ENCODE data around the gene GAK.

GAK gene

DNA sequence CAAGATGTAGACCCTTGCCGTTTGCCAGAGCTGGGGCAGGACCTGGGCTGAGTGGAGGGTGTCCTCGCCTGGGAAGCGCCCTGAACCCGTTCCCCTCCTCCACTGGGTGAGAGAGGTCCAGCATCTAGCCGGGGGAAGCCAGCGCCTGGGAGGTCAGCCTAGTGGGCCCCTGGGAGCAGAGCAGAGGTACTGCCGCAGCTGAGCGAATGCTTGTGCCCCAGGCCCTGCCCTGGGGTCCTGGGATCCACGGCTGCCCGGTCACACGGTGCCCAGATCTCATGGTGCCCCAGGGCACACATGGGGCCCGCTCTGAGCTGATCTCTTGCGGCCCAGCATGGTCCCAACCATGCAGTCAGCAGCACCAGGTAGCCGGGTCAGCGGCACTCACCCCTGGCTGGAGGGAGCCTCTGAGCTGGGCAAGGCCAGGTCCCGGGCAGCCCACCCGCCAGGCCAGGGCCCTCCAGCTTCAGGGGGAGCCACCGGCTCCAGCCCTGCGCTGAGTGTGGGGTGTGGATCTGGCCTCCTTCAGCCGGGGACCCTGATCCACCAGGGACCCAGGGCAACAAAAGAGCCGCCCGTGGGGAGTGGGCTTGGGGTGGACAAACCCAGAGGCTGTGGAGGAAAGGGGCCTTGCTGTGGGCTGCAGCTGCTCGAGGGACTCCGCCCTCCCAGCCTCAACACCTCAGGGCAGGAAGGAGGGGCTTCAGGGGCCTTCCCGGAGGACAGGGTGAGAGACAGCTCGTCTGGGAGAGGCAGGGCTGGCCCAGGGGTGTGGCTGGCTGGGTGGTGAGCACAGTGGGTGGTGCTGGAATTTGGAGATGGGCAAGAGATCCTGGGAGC lies 102.1 kb downstream of the GAK start:
- ATAC-seq (replicated peaks; ENCODE audit: extremely low read depth, poor library complexity, severe bottlenecking) (no peak), DNase-seq (ENCODE audit: low spot score in 2 of 2) (no peak)
- Mint-ChIP-seq H3K27ac (ENCODE audit: low read depth) (no peak overlapping the region), H3K9me3 (no peaks in the 10 kb centered on the region), H3K4me1 (peaks cover 13% of the 10 kb centered on the region), H3K36me3 (ENCODE audit: insufficient read depth) (peaks cover 1% of the 10 kb centered on the region), H3K27me3 (peaks cover 23% of the 10 kb centered on the region), H3K4me3 (no peak overlapping the region)

DNA sequence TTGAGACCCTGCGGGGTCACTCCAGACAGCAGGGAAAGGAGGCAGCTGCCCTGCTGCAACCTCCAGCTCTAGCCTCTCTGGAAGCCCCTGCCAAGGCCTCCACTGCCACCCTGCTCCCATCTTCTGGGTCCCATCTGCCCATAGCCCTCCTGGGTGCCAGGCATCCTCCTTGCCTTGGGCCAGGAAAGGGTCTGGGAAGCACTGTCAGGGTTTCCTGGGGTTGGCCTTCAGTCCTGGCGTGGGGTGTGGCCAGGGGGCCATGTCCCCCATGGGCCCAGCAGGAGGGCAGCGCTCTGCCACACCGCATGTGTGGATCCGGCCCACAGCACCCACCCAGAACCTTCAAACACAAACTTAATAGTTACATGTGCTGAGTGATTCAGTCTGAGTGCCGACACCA lies 102.8 kb downstream of the GAK start:
- Mint-ChIP-seq H3K27me3 (peaks cover 30% of the 10 kb centered on the region), H3K27ac (ENCODE audit: low read depth) (no peak overlapping the region), H3K9me3 (no peaks in the 10 kb centered on the region), H3K4me3 (no peak overlapping the region), H3K36me3 (ENCODE audit: insufficient read depth) (peaks cover 1% of the 10 kb centered on the region), H3K4me1 (peaks cover 17% of the 10 kb centered on the region)
- ATAC-seq (replicated peaks; ENCODE audit: extremely low read depth, poor library complexity, severe bottlenecking) (no peak), DNase-seq (ENCODE audit: low spot score in 2 of 2) (no peak)

DNA sequence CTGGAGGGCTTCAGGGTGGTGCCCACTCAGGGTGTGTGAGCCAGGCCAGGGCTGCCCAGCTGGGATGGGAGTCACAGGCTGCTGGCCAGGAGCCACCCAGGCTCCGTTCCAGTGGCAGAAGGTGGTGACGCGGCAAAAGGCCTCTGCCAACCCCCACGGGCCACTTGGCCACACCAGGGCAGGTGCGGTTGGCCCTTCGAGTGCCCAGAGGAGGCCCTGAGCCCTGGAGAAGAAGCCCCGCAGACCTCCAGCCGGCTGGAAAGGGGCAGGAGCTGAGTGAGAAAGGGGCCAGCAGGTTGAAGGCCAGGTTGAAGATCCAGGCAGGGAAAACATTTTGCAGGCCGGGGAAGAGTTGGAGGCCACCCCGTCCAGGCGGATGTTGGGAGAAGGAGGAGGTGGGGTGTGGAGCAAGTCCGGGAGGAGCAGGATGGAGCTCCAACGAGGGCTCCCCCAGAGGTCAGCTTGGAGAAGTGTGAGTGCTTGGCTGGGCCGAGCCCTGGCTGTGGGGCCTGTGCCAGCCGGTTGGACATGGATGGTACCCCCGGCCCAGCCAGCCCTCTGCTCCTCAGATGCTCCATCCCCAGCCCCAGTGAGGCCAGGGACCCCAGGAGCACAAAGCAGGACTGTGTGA lies 103.4 kb downstream of the GAK start:
- Mint-ChIP-seq H3K27me3 (peaks cover 36% of the 10 kb centered on the region), H3K27ac (ENCODE audit: low read depth) (no peak overlapping the region), H3K4me1 (peaks cover 17% of the 10 kb centered on the region), H3K36me3 (ENCODE audit: insufficient read depth) (peaks cover 4% of the 10 kb centered on the region), H3K4me3 (no peak overlapping the region), H3K9me3 (no peaks in the 10 kb centered on the region)
- ATAC-seq (replicated peaks; ENCODE audit: extremely low read depth, poor library complexity, severe bottlenecking): no peak
- no peak for DNase-seq (ENCODE audit: low spot score in 2 of 2)

DNA sequence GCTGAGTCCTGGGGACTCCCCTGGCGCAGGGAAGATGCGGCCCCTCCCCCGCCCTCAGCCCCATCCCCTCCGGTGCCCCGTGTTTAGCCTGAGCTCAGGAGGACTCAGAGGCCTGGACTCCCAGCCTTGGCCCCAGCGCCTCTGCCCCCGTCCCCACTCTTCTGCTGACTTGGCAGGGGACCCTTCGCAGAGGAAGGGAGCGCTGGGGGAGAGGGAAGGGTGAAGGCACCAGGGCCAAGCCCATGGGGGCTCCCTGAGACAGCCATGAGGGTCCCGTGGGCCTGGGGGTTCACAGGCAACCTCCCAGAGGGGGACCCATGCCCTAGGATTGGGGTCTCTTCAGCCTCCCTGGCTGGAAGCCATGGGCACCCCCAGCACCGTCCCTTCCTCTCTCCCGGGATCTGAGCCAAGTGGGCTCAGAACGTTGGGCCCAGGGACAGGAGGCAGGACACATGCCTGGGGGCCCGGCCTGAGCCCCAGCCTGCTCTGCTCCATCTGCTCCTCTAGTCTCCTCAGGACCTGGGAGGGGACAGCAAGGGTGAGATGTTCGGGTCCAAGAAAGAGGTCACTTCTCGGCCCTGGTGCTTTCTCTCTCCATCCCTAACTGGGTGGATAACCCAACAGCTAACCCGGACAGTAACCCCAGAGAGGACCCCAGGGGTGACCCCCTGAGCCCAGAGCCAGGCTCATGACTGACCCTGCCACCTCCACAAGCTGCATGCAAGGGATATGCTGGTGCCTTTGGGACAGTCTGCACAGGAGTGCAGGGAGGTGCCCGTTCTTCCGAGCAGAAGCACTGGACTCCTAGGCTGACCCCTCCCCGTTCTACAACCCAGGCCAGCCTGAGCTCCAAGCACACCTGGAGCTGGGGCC lies 104.7 kb downstream of the GAK start:
- Mint-ChIP-seq H3K4me3 (peak overlapping the region; percentile 47), H3K9me3 (no peaks in the 10 kb centered on the region), H3K27me3 (peaks cover 49% of the 10 kb centered on the region), H3K4me1 (peaks cover 11% of the 10 kb centered on the region), H3K27ac (ENCODE audit: low read depth) (no peak overlapping the region), H3K36me3 (ENCODE audit: insufficient read depth) (peaks cover 4% of the 10 kb centered on the region)
- no peak for ATAC-seq (replicated peaks; ENCODE audit: extremely low read depth, poor library complexity, severe bottlenecking)
- DNase-seq (ENCODE audit: low spot score in 2 of 2): no peak

DNA sequence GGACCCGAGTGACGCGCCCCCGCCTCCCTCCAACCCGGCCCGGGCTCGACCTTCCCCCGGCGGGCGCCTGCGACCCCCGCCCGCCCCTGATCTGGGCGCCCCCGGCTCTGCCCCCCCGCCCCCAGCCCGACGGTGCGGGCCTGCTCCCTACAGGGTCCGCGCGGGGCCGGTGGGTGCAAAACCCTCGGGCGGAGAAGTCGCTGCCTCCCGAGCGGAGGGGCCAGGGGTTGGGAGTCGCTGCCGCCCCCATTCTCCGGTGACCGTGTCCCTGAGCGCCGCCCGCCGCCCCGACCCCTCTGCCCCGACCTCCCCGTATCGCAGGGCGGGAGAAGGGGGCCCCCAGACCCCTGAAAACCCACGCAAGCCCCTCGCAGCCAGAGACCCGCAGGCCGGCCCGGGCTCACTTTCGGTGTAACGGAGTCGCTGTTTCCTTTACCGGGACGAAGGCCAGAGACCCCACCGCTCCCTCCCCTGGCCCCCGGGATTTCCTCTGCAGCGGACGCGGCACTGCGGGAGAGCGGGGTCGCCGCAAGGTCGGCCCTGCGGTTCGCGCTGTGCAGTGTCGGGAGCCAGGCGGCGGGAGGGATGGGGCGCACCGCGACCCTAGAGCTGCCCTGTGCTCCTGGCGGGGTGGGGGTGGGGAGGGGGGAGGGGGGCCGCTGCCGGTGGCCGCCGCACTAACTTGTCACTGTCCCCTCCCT lies 105.5 kb downstream of the GAK start:
- no peak for DNase-seq (ENCODE audit: low spot score in 2 of 2)
- Mint-ChIP-seq H3K4me3 (no peak overlapping the region), H3K27me3 (peaks cover 56% of the 10 kb centered on the region), H3K9me3 (no peaks in the 10 kb centered on the region), H3K27ac (ENCODE audit: low read depth) (no peak overlapping the region), H3K4me1 (peaks cover 11% of the 10 kb centered on the region), H3K36me3 (ENCODE audit: insufficient read depth) (peaks cover 4% of the 10 kb centered on the region)
- ATAC-seq (replicated peaks; ENCODE audit: extremely low read depth, poor library complexity, severe bottlenecking): no peak

DNA sequence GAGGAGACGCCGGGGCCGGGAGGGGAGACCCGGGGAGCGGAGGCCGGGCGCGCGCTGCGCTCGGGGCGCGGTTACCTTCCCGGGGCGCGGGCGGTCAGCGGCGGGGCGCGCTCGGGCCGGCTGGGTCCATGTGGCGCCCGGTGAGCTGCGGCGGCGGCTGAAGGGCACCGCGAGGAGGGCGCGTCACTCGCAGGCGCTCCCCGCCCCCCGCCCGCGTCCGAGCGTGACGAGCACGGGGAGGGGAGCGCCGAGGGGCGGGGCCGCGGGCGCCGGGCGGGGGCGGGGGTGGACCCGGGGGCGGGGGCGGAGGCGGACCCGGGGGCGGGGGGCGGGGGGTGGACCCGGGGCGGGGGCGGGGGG lies 106.2 kb downstream of the GAK start, which contains the start of gene CPLX1:
Gene CPLX1, minus strand, starts transcription at position 159 of the 360 bp plus-strand sequence. CDS start 1,607 bp downstream, outside the sequence.
- Mint-ChIP-seq H3K27ac (ENCODE audit: low read depth) (no peak within 1 kb of the TSS), H3K27me3 (peaks cover 64% of the 10 kb centered on the region), H3K36me3 (ENCODE audit: insufficient read depth) (peaks cover 4% of the 10 kb centered on the region), H3K4me1 (peaks cover 11% of the 10 kb centered on the region), H3K4me3 (peak within 1 kb of the TSS; percentile 41), H3K9me3 (no peaks in the 10 kb centered on the region)
- DNase-seq (ENCODE audit: low spot score in 2 of 2) (no peak), ATAC-seq (replicated peaks; ENCODE audit: extremely low read depth, poor library complexity, severe bottlenecking) (no peak)

DNA sequence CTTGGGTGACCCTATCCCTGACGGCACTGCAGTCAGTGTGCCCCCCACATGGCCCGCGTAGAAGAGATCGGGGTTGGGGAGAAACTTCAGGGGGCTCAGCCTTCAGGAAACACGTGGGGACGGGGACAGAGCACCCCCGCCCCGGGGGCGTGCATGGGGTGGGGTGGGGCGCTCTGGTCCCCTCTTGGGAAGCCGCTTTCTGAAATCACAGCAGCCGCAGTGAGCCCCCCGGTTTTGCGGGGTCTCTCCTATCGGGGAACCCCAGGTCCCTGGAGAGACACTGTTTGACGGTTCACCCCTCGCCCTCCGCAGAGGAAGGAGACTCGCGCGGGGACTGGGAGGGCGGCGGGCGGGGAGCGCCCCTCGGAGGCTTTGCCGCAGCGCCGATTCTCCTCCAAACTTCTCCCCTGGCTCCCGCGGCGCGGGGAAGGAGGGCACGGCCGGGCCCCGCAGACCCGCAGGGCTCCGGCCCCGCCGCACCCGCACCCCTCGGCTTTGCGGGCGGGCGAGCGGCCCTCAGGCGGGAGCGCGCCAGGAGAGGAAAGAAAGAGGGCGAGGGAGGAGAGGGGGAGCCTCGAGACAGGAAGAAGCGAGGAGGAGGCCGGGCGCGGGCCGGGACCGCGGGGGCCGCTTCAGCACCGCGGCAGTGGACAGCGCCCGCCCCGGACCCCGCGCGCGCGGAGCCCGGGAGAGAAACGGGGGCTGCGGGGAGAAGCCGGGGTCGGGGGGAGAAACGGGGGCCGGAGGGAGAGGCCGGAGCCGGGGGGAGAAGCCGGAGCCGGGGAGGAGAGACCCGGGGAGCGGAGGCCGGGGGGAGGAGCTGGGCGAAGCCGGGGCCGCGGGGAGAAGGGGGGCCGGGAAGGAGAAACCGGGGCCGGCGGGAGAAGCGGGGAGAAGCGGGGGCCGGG lies 106.8 kb downstream of the GAK start:
- Mint-ChIP-seq H3K36me3 (ENCODE audit: insufficient read depth) (peaks cover 4% of the 10 kb centered on the region), H3K4me1 (peaks cover 11% of the 10 kb centered on the region), H3K27me3 (peaks cover 70% of the 10 kb centered on the region), H3K4me3 (peak overlapping the region; percentile 41), H3K27ac (ENCODE audit: low read depth) (no peak overlapping the region), H3K9me3 (no peaks in the 10 kb centered on the region)
- ATAC-seq (replicated peaks; ENCODE audit: extremely low read depth, poor library complexity, severe bottlenecking) (peak; percentile 60), DNase-seq (ENCODE audit: low spot score in 2 of 2) (no peak)

DNA sequence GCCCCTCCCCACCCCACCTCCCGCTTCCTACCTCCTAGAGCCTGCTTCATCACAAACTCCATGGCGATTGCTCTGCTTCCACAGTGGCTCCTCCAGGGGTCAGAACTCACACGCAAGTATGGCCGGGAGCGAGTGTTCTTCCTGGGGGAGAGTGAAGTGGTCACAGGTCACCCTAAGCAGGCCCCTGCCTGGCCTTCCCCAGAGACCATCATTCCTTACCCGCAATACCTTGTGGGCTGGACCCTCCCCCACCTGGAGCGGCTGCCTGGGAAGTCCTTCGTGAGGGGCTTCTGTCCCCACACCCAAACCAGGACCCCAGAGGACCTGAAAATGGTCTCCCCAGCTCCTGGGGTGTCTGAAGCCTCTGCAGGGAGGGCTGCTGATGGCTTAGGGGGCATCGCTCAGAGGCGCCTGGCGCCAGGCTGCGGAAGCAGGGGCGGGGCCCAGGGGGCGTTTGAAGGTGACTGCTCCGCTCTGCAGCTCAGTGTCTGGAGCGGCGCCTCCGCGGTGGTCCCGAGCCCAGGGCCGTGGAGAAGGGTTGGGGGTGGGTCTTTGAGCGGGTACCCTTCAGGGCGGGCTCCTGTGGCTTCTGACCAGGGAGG lies 107.6 kb downstream of the GAK start:
- no peaks in the 10 kb centered on the region for H3K9me3 Mint-ChIP-seq
- DNase-seq (ENCODE audit: low spot score in 2 of 2): no peak
- ATAC-seq (replicated peaks; ENCODE audit: extremely low read depth, poor library complexity, severe bottlenecking): no peak
- peaks cover 4% of the 10 kb centered on the region for H3K36me3 Mint-ChIP-seq (ENCODE audit: insufficient read depth)
- peak overlapping the region; percentile 41 for H3K4me3 Mint-ChIP-seq
- H3K27me3 Mint-ChIP-seq: peaks cover 76% of the 10 kb centered on the region
- H3K27ac Mint-ChIP-seq (ENCODE audit: low read depth): no peak overlapping the region
- peaks cover 11% of the 10 kb centered on the region for H3K4me1 Mint-ChIP-seq

DNA sequence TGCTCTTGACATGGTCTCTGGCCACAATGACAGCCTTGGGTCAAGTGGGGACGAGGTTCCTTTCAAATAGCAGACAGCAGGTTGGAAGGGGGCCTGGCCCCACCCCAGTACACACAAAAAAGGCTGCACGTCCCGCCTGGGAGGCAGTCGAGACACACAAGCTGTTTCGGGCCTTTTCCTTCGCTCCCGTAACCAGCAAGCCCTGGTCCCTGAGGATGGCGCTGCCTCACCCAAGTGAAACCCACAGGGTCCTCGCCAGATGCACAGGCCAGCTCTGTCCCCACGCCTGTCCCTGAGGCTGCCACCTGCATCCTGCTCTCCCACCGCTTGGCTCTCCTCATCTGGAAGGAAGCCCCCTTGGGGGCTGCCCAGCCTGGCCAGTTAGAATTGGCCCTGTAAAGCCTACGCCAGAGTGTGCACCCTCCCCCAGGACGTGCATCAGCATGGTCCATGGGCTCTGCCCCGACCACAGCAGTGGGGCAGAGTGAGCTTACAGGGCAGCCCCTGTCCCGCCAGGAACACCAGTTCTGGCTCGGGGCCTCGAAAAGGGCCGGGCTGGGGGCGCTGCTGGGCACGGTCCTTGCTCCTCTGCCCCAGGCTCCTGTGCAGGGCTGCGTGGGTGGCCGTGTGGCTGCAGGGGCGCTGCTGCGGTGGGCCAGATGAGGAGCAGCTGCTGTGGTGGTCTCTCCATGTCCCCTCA lies 108.2 kb downstream of the GAK start:
- no peak overlapping the region for H3K27ac Mint-ChIP-seq (ENCODE audit: low read depth)
- no peak overlapping the region for H3K4me3 Mint-ChIP-seq
- DNase-seq (ENCODE audit: low spot score in 2 of 2): no peak
- no peaks in the 10 kb centered on the region for H3K9me3 Mint-ChIP-seq
- peaks cover 4% of the 10 kb centered on the region for H3K36me3 Mint-ChIP-seq (ENCODE audit: insufficient read depth)
- peaks cover 11% of the 10 kb centered on the region for H3K4me1 Mint-ChIP-seq
- ATAC-seq (replicated peaks; ENCODE audit: extremely low read depth, poor library complexity, severe bottlenecking): no peak
- H3K27me3 Mint-ChIP-seq: peaks cover 73% of the 10 kb centered on the region

DNA sequence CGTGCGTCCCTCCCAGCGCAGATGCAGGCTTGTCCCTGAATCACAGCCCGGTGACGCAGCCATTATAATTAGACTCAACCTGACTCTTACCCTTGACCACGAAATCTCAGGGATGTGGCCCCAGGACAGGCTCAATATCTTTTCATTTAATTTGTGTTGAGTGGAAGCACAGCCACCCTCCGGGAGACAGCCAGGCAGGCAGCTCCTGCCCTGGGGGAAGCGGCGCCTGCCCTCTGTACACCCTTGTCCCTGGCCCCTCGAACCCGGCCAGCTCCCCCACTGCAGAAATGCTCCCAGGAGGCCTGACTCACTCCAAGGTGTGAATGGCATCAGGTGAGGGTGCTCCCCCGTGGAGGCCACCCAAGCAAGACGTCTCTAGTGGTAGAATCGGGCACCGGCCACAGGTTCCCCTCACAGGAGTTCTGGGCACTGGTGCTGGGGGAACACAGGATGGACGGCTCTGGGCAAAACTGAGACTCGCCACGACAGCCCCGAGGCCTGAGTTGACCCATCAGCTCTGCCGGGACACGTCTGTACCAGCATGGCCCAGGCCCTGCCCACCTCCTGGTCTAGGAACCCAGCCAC lies 108.8 kb downstream of the GAK start:
- peaks cover 4% of the 10 kb centered on the region for H3K36me3 Mint-ChIP-seq (ENCODE audit: insufficient read depth)
- peaks cover 66% of the 10 kb centered on the region for H3K27me3 Mint-ChIP-seq
- no peak overlapping the region for H3K27ac Mint-ChIP-seq (ENCODE audit: low read depth)
- H3K4me3 Mint-ChIP-seq: no peak overlapping the region
- ATAC-seq (replicated peaks; ENCODE audit: extremely low read depth, poor library complexity, severe bottlenecking) (no peak), DNase-seq (ENCODE audit: low spot score in 2 of 2) (no peak)
- H3K4me1 Mint-ChIP-seq: peaks cover 10% of the 10 kb centered on the region
- H3K9me3 Mint-ChIP-seq: no peaks in the 10 kb centered on the region
